Astrocyte (in vitro differentiated cells and primary cell): ENCODE measurements around the gene PLA2G2D.

Source experiments
- CTCF ChIP-seq: IDR thresholded peaks from 2 replicates; pipeline ENCODE4 v1.5.1; 2011; ENCODE audit warnings: low read depth, mild to moderate bottlenecking, inconsistent platforms, low read length, moderate library complexity; ENCODE audit not compliant: insufficient read depth
- EZH2 ChIP-seq: IDR thresholded peaks from 2 replicates; pipeline ENCODE4 v1.6.1; 2012; ENCODE audit warnings: mild to moderate bottlenecking, low read length, inconsistent platforms; ENCODE audit not compliant: insufficient read depth

- TF ChIP-seq CTCF (no peak), EZH2 (no peak)
These were observed 45.1 kb downstream of the PLA2G2D start for GRCh38 chr1:20074055-20074724.
